Activated T-cell treated with anti-CD3 and anti-CD28 coated beads for 1 hour (primary cell): Measurements from ENCODE around the gene EIF4G1.
A peak's percentile ranks its signal among the peaks of the same experiment; 100 is the strongest.

ENCODE experiments used
- DNase-seq: peaks from one replicate; pipeline ENCODE4 v3.0.0-alpha.2; 2020; ENCODE audit warnings: low read depth

EIF4G1 gene

GRCh38 chr3:184305577-184305976 is 8.8 kb upstream of the EIF4G1 start:
- no peak for DNase-seq

GRCh38 chr3:184306341-184306972 is 7.9 kb upstream of the EIF4G1 start:
- DNase-seq: no peak

GRCh38 chr3:184307915-184308314 is 6.5 kb upstream of the EIF4G1 start:
- DNase-seq: no peak

- DNase-seq: no peak
Observed at GRCh38 chr3:184308744-184309143, 5.7 kb upstream of the EIF4G1 start.

- DNase-seq: no peak
Observed at GRCh38 chr3:184311633-184312032, 2.8 kb upstream of the EIF4G1 start.

GRCh38 chr3:184314700-184315542 is 515 bp downstream of the EIF4G1 start:
- DNase-seq: peak; percentile 53

- DNase-seq: no peak
Observed at GRCh38 chr3:184315543-184315867, 1.1 kb downstream of the EIF4G1 start.

- no peak for DNase-seq
Observed at GRCh38 chr3:184315871-184316661, 1.7 kb downstream of the EIF4G1 start.

GRCh38 chr3:184316792-184317191 is 2.4 kb downstream of the EIF4G1 start:
- DNase-seq: no peak

- no peak for DNase-seq
Observed at GRCh38 chr3:184317201-184317600, 2.8 kb downstream of the EIF4G1 start.

- peak; percentile 30 for DNase-seq
Observed at GRCh38 chr3:184320104-184320445, 5.7 kb downstream of the EIF4G1 start.

- DNase-seq: no peak
Observed at GRCh38 chr3:184321666-184322065, 7.3 kb downstream of the EIF4G1 start.

GRCh38 chr3:184322731-184323487 is 8.5 kb downstream of the EIF4G1 start:
- DNase-seq: no peak

GRCh38 chr3:184323696-184324095 is 9.3 kb downstream of the EIF4G1 start:
- DNase-seq: no peak

GRCh38 chr3:184325269-184325668 is 10.9 kb downstream of the EIF4G1 start:
- DNase-seq: no peak

- DNase-seq: no peak
Observed at GRCh38 chr3:184325715-184326369, 11.4 kb downstream of the EIF4G1 start.

- DNase-seq: no peak
Observed at GRCh38 chr3:184327171-184327570, 12.8 kb downstream of the EIF4G1 start.

GRCh38 chr3:184328516-184328915 is 14.1 kb downstream of the EIF4G1 start:
- DNase-seq: no peak

- no peak for DNase-seq
Observed at GRCh38 chr3:184332370-184333090, 18.1 kb downstream of the EIF4G1 start.

GRCh38 chr3:184333190-184333589 is 18.8 kb downstream of the EIF4G1 start:
- DNase-seq: no peak

GRCh38 chr3:184333700-184334099 is 19.3 kb downstream of the EIF4G1 start:
- DNase-seq: no peak
